Transverse colon (tissue), 4 donors: Measurements from ENCODE around the gene SLC24A4.

ENCODE experiments used
- CTCF ChIP-seq, 5 experiments: fragments of 200-600 bp in 3 of 5; fragments of 450-650 bp in 2 of 5; sonication (generic) in 3 of 5; IDR thresholded peaks; 1 replicate in 2 of 5; 2 replicates in 3 of 5; pipeline ENCODE4 v1.5.1; 2016 to 2017; ENCODE audit warnings: antibody characterized with exemption in 5 of 5, inconsistent platforms in 3 of 5, mild to moderate bottlenecking in 2 of 5, moderate library complexity in 1 of 5
- EP300 ChIP-seq: sonication (generic); formaldehyde crosslinking; IDR thresholded peaks from one replicate; pipeline ENCODE4 v1.6.1; 2017; ENCODE audit warnings: antibody characterized with exemption, low read depth
- POLR2A ChIP-seq: fragments of 450-650 bp; IDR thresholded peaks from one replicate; pipeline ENCODE4 v1.6.1; 2016; ENCODE audit warnings: antibody characterized with exemption, mild to moderate bottlenecking, moderate library complexity
- POLR2AphosphoS5 ChIP-seq, 3 donors: sonication (generic); formaldehyde crosslinking; IDR thresholded peaks; one replicate each; pipeline ENCODE4 v1.6.1; 2016; ENCODE audit warnings: antibody characterized with exemption in 3 of 3

- TF ChIP-seq CTCF (IDR thresholded peaks at IDR 0.05) (no peak), POLR2A (no peak), POLR2AphosphoS5 (IDR thresholded peaks at IDR 0.05) (no peak), EP300 (no peak)
Observed at GRCh38 chr14:92451755-92452154, 128.8 kb downstream of the SLC24A4 start.
